Subcutaneous abdominal adipose tissue (tissue), 5 donors: ENCODE data around the gene USP2.
A peak's percentile ranks its signal among the peaks of the same experiment; 100 is the strongest.

Experiments used
- H3K27ac ChIP-seq: one replicate; pipeline ENCODE4 v1.7.0; 2013; ENCODE audit warnings: low read depth, mild to moderate bottlenecking, inconsistent platforms, low read length, moderate library complexity
- H3K27me3 ChIP-seq, 5 donors: one replicate each; pipeline ENCODE4 v1.7.0; 2013; ENCODE audit warnings: low read length in 5 of 5, inconsistent platforms in 1 of 5; ENCODE audit not compliant: control insufficient read depth in 5 of 5, insufficient read depth in 4 of 5
- H3K36me3 ChIP-seq, 5 donors: one replicate each; pipeline ENCODE4 v1.7.0; 2013; ENCODE audit warnings: low read length in 5 of 5; ENCODE audit not compliant: control insufficient read depth in 5 of 5, insufficient read depth in 5 of 5
- H3K4me1 ChIP-seq, 5 donors: one replicate each; pipeline ENCODE4 v1.7.0; 2013; ENCODE audit warnings: low read length in 5 of 5, mild to moderate bottlenecking in 3 of 5, moderate library complexity in 1 of 5; ENCODE audit not compliant: control insufficient read depth in 5 of 5, insufficient read depth in 5 of 5
- H3K4me3 ChIP-seq, 5 donors: one replicate each; pipeline ENCODE4 v1.7.0; 2013; ENCODE audit warnings: low read length in 5 of 5, low read depth in 1 of 5
- H3K9ac ChIP-seq, 5 donors: one replicate each; pipeline ENCODE4 v1.7.0; 2013; ENCODE audit warnings: low read length in 5 of 5, mild to moderate bottlenecking in 4 of 5, moderate library complexity in 3 of 5
- H3K9me3 ChIP-seq, 5 donors: one replicate each; pipeline ENCODE4 v1.7.0; 2013; ENCODE audit warnings: low read length in 5 of 5; ENCODE audit not compliant: control insufficient read depth in 5 of 5
- donor health status: healthy.
- donor health status: healthy.
- donor health status: healthy.
- donor health status: healthy.
- donor health status: healthy.

The USP2 gene

GRCh38 chr11:119318240-119319135 lies 63.0 kb downstream of the USP2 start:
- H3K27ac ChIP-seq: peak overlapping the region; percentile 85
- peaks cover 3 to 15% (median 12%) of the 10 kb centered on the region in 5 donors for H3K36me3 ChIP-seq
- H3K27me3 ChIP-seq: peaks cover 0 to 10% (median 6%) of the 10 kb centered on the region in 5 donors
- H3K4me1 ChIP-seq: peaks cover 12 to 87% (median 77%) of the 10 kb centered on the region in 5 donors
- peak overlapping the region in 3 of 5 donors; percentile 6 to 82 (median 57) for H3K4me3 ChIP-seq
- H3K9me3 ChIP-seq: no peaks in the 10 kb centered on the region
- H3K9ac ChIP-seq: peak overlapping the region; percentile 39 to 82 (median 64)

DNA sequence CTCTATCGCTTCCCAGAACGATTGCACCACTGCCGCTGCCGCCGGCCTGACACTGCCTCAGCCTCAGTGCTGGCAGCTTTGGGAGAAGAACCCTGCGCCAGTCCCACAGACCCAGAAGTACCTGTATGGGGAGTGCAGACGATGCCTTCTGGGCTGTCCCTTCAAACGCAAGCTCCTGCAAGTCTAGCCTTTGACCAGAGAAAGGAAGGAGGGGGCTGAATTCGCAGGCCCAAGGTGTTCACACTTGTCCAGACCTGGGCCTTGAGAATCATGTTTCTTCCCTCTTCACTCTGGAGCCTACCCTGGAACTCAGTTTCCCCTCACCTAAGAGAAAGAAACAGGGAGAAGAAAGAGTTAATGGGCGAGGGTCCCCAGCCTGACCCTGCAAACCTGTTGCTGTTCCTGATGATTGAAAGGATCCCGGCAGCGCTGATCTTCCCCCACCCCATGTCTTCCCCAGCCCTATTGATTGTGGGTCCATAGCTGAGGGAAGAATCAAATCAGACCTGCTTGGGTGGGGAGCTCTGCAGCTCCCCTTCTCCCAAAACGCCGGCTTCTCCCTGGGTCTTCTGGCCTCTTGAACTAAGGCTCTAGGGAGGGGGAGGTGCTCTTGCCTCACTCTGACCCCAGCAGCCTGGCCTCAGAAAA lies 63.8 kb downstream of the USP2 start:
- Histone ChIP-seq H3K4me1 (peaks cover 12 to 93% (median 77%) of the 10 kb centered on the region in 5 donors), H3K9me3 (no peaks in the 10 kb centered on the region), H3K9ac (peak overlapping the region; percentile 56 to 83 (median 74)), H3K36me3 (peaks cover 3 to 22% (median 17%) of the 10 kb centered on the region in 5 donors), H3K4me3 (peak overlapping the region; percentile 29 to 82 (median 57)), H3K27me3 (peaks cover 0 to 10% (median 6%) of the 10 kb centered on the region in 5 donors), H3K27ac (peak overlapping the region; percentile 85)

DNA sequence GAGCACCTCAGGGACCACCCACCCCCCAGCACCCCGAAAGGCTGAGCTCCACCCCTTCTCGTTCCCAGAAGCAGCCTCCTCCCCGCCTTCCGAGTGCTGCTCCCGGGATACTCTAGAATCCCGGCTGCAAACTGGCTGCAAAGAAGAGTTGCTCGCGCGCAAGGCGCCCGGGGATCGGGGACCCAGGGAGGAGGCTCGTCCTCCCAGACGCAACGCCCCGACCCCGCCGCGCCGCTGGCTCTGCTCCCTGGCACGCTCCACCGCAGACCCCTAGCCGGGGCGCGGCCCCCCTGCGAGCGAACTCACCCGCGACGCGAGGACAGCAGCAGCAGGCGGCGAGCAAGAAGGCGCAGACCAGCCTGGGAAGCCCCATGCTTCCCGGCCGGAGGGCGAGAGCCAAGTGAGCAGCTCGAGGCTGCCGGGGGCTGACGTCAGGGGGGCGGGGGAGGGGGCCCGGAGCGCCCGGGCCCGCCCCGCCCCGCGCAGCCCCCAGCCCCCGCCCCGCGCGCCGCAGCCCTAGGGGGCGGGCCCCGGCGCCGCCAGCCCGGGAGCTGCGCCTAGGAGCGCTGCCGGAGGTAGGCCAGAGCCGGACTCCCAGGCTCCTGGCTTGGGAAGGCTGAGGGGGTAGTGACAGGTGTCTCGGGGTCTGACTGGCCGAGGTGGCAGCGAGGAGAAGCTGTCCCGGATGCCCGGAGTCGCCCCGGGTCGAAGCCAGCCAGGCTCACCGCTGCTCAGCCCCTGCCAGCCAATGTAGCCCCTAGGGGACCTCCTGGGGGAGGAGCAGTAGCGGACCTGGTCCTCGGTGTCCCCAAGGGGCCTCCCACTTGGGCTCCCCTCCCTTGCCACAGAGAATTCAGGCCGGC lies 64.5 kb downstream of the USP2 start, which contains the start of gene MCAM:
MCAM (minus strand) TSS at position 402 of the 863 bp plus-strand sequence; CDS start at position 373, 29 bp downstream.
- peak within 1 kb of the TSS; percentile 74 to 93 (median 82) for H3K4me3 ChIP-seq
- H3K36me3 ChIP-seq: peaks cover 3 to 30% (median 24%) of the 10 kb centered on the region in 5 donors
- H3K9me3 ChIP-seq: no peaks in the 10 kb centered on the region
- peaks cover 0 to 10% (median 6%) of the 10 kb centered on the region in 5 donors for H3K27me3 ChIP-seq
- peaks cover 12 to 94% (median 80%) of the 10 kb centered on the region in 5 donors for H3K4me1 ChIP-seq
- H3K9ac ChIP-seq: peak within 1 kb of the TSS; percentile 83 to 91 (median 87)
- peak within 1 kb of the TSS; percentile 95 for H3K27ac ChIP-seq

GRCh38 chr11:119316016-119316728 lies 65.3 kb downstream of the USP2 start:
- Histone ChIP-seq H3K36me3 (peaks cover 3 to 38% (median 32%) of the 10 kb centered on the region in 5 donors), H3K27me3 (peaks cover 0 to 10% (median 6%) of the 10 kb centered on the region in 5 donors), H3K9ac (peak overlapping the region; percentile 80 to 91 (median 87)), H3K4me1 (peaks cover 13 to 95% (median 79%) of the 10 kb centered on the region in 5 donors), H3K27ac (peak overlapping the region; percentile 95), H3K9me3 (no peaks in the 10 kb centered on the region), H3K4me3 (peak overlapping the region; percentile 74 to 93 (median 82))

- H3K4me3 ChIP-seq: peak overlapping the region; percentile 74 to 93 (median 82)
- H3K27ac ChIP-seq: peak overlapping the region; percentile 95
- no peaks in the 10 kb centered on the region for H3K9me3 ChIP-seq
- H3K4me1 ChIP-seq: peaks cover 13 to 96% (median 79%) of the 10 kb centered on the region in 5 donors
- H3K36me3 ChIP-seq: peaks cover 3 to 46% (median 40%) of the 10 kb centered on the region in 5 donors
- peaks cover 0 to 7% (median 6%) of the 10 kb centered on the region in 5 donors for H3K27me3 ChIP-seq
- peak overlapping the region; percentile 80 to 91 (median 87) for H3K9ac ChIP-seq
These were observed 66.1 kb downstream of the USP2 start for GRCh38 chr11:119315131-119316015.

- Histone ChIP-seq H3K9me3 (no peaks in the 10 kb centered on the region), H3K27me3 (peaks cover 0 to 7% (median 6%) of the 10 kb centered on the region in 5 donors), H3K4me3 (peak overlapping the region; percentile 71 to 82 (median 77)), H3K27ac (peak overlapping the region; percentile 95), H3K9ac (peak overlapping the region; percentile 80 to 91 (median 87)), H3K36me3 (peaks cover 3 to 52% (median 46%) of the 10 kb centered on the region in 5 donors), H3K4me1 (peaks cover 12 to 96% (median 80%) of the 10 kb centered on the region in 5 donors)
These were observed 66.8 kb downstream of the USP2 start for GRCh38 chr11:119314726-119315125.

- no peak overlapping the region for H3K4me3 ChIP-seq
- H3K27me3 ChIP-seq: peaks cover 0 to 4% (median 2%) of the 10 kb centered on the region in 5 donors
- H3K36me3 ChIP-seq: peaks cover 3 to 73% (median 63%) of the 10 kb centered on the region in 5 donors
- peaks cover 14 to 97% (median 72%) of the 10 kb centered on the region in 5 donors for H3K4me1 ChIP-seq
- peak overlapping the region in 1 of 5 donors; percentile 12 for H3K9ac ChIP-seq
- H3K27ac ChIP-seq: no peak overlapping the region
- no peaks in the 10 kb centered on the region for H3K9me3 ChIP-seq
These were observed 70.8 kb downstream of the USP2 start for GRCh38 chr11:119310682-119311052.

- H3K36me3 ChIP-seq: peaks cover 3 to 75% (median 66%) of the 10 kb centered on the region in 5 donors
- no peak overlapping the region for H3K27ac ChIP-seq
- H3K27me3 ChIP-seq: no peaks in the 10 kb centered on the region
- peaks cover 11 to 97% (median 72%) of the 10 kb centered on the region in 5 donors for H3K4me1 ChIP-seq
- H3K9ac ChIP-seq: peak overlapping the region in 1 of 5 donors; percentile 3
- H3K4me3 ChIP-seq: no peak overlapping the region
- no peaks in the 10 kb centered on the region for H3K9me3 ChIP-seq
These were observed 71.4 kb downstream of the USP2 start for GRCh38 chr11:119309953-119310681.
